ENCODE data around the gene ACSS3. TPM values are rescaled to one million over a fixed set of nuclear protein-coding genes. Genes with fewer than 3 reads are reported as not detected.
"Not testable (repeated sequence)": the region's sequence is repeated elsewhere in the genome, so short reads cannot be mapped to it uniquely, and the experiment has no call there.

ACSS3 gene
- total RNA-seq, 1 donor from 2014 or later, result 14.6 TPM

- Histone ChIP-seq H3K27me3 (ENCODE audit: control insufficient read depth in 3 of 3, insufficient read depth in 3 of 3, low read length in 3 of 3) (no peaks in the 10 kb centered on the region), H3K36me3 (ENCODE audit: control insufficient read depth in 3 of 3, insufficient read depth in 3 of 3, low read length in 3 of 3) (peaks cover 0 to 9% (median under 1%) of the 10 kb centered on the region in 3 donors), H3K9me3 (ENCODE audit: control insufficient read depth in 3 of 3, low read length in 3 of 3) (no peaks in the 10 kb centered on the region), H3K9ac (ENCODE audit: low read depth in 1 of 3, low read length in 3 of 3) (no peak overlapping the region), H3K4me3 (ENCODE audit: low read length in 3 of 3) (no peak overlapping the region), H3K27ac (ENCODE audit: low read depth, low read length) (no peak overlapping the region), H3K4me1 (ENCODE audit: control insufficient read depth in 3 of 3, insufficient read depth in 3 of 3, low read length in 3 of 3) (no peaks in the 10 kb centered on the region)
Observed at GRCh38 chr12:81187686-81188085, 109.8 kb downstream of the ACSS3 start.

DNA sequence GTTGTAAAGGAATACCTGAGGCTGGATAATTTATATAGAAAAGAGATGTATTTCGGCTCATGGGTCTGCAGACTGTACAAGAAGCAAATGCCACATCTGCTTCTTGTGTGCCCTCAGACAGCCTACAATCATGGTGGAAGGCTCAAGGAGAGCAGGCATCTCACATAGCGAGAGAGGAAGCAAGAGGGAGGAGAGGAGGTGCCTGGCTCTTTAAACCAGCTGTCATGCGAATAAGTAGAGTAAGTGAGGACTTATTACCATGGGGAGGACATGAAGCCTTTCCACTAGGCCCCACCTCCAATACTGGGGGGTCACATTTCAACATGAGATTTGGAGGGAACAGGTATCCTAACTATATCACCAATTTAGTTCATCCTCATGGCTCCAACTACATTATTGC lies 118.7 kb downstream of the ACSS3 start:
- H3K9me3 ChIP-seq (ENCODE audit: control insufficient read depth in 3 of 3, low read length in 3 of 3), result no peaks in the 10 kb centered on the region
- H3K4me1 ChIP-seq (ENCODE audit: control insufficient read depth in 3 of 3, insufficient read depth in 3 of 3, low read length in 3 of 3), result no peaks in the 10 kb centered on the region
- no peaks in the 10 kb centered on the region for H3K27me3 ChIP-seq (ENCODE audit: control insufficient read depth in 3 of 3, insufficient read depth in 3 of 3, low read length in 3 of 3)

GRCh38 chr12:81200561-81200960 lies 122.7 kb downstream of the ACSS3 start:
- not testable (repeated sequence) for H3K9me3 ChIP-seq (ENCODE audit: control insufficient read depth in 3 of 3, low read length in 3 of 3); H3K36me3 ChIP-seq (ENCODE audit: control insufficient read depth in 3 of 3, insufficient read depth in 3 of 3, low read length in 3 of 3); H3K4me1 ChIP-seq (ENCODE audit: control insufficient read depth in 3 of 3, insufficient read depth in 3 of 3, low read length in 3 of 3); H3K27ac ChIP-seq (ENCODE audit: low read depth, low read length); H3K27me3 ChIP-seq (ENCODE audit: control insufficient read depth in 3 of 3, insufficient read depth in 3 of 3, low read length in 3 of 3); H3K4me3 ChIP-seq (ENCODE audit: low read length in 3 of 3); H3K9ac ChIP-seq (ENCODE audit: low read depth in 1 of 3, low read length in 3 of 3)

More for the DNA sequence above, 118.7 kb downstream of the ACSS3 start:
- H3K4me3 ChIP-seq (ENCODE audit: low read length in 3 of 3), result no peak overlapping the region
- H3K36me3 ChIP-seq (ENCODE audit: control insufficient read depth in 3 of 3, insufficient read depth in 3 of 3, low read length in 3 of 3), result peaks cover 0 to 2% (median 0%) of the 10 kb centered on the region in 3 donors
- no peak overlapping the region for H3K27ac ChIP-seq (ENCODE audit: low read depth, low read length)
- no peak overlapping the region for H3K9ac ChIP-seq (ENCODE audit: low read depth in 1 of 3, low read length in 3 of 3)

DNA sequence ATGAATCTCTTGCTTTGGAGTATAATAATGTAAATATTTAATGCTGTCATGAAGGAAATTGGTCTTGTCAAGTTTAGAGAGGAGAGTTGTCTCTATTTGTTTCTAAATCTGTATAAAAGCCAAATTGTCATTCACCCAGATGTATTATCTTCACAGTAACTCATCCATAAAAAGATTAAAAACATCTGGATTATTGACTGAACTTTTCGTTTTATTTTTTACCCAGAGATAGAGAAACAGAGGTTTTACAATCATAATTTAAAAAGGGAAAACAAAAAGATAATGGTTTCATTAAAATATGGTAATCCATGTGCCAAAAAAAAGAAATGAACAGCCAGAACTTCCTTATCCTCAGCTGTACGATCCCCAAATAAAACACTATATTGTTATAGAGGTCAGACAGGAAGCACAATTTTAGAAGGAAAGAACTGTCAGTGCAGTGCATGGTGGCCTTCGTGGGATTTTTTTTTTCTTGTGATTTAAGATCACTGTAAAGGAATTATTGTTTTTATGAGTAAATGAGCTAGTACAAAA lies 125.9 kb downstream of the ACSS3 start:
- Histone ChIP-seq H3K4me3 (ENCODE audit: low read length in 3 of 3) (no peak overlapping the region), H3K27ac (ENCODE audit: low read depth, low read length) (no peak overlapping the region), H3K9ac (ENCODE audit: low read depth in 1 of 3, low read length in 3 of 3) (no peak overlapping the region), H3K4me1 (ENCODE audit: control insufficient read depth in 3 of 3, insufficient read depth in 3 of 3, low read length in 3 of 3) (no peaks in the 10 kb centered on the region), H3K9me3 (ENCODE audit: control insufficient read depth in 3 of 3, low read length in 3 of 3) (no peaks in the 10 kb centered on the region), H3K36me3 (ENCODE audit: control insufficient read depth in 3 of 3, insufficient read depth in 3 of 3, low read length in 3 of 3) (peaks cover 0 to 2% (median 0%) of the 10 kb centered on the region in 3 donors), H3K27me3 (ENCODE audit: control insufficient read depth in 3 of 3, insufficient read depth in 3 of 3, low read length in 3 of 3) (no peaks in the 10 kb centered on the region)

DNA sequence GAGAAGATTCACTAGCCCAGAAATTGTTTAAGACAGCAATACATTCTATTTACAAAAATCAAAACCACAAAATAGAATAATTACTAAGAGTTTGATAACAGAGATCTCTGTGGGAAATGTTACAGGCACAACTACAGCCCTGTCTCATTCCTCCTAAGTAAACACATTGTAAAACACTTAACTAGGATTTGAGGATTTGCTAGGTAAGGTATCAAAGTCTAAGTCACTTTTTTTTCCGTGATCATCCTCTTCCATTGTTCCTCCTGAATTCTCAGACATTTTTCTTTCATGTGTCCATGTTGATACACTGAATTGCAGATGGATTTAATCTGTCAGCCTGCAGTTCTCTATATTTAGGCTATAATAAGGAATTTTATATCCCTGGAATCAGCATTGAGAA lies 127.5 kb downstream of the ACSS3 start:
- no peak overlapping the region for H3K27ac ChIP-seq (ENCODE audit: low read depth, low read length)

DNA sequence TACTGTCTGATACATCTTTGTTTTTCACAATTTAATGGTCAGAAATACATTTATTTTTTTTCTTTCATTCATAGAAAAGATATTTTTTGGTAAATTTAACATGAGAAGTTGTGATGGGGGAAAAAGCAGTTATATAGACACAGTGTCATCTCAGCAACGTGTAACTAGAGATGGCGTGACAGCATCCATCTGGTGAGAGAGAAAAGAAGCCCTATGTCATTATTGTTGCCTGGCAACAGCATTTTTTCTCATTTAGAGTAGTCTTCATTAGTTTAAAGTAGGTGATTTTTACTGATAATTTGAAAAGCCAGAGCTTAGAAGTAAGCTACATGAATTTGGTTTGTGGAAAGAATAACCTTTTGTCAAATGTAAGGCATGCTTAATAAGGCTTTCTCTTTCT lies 128.6 kb downstream of the ACSS3 start:
- Histone ChIP-seq H3K4me3 (ENCODE audit: low read length in 3 of 3) (no peak overlapping the region), H3K9me3 (ENCODE audit: control insufficient read depth in 3 of 3, low read length in 3 of 3) (no peaks in the 10 kb centered on the region), H3K27me3 (ENCODE audit: control insufficient read depth in 3 of 3, insufficient read depth in 3 of 3, low read length in 3 of 3) (no peaks in the 10 kb centered on the region), H3K4me1 (ENCODE audit: control insufficient read depth in 3 of 3, insufficient read depth in 3 of 3, low read length in 3 of 3) (no peaks in the 10 kb centered on the region), H3K36me3 (ENCODE audit: control insufficient read depth in 3 of 3, insufficient read depth in 3 of 3, low read length in 3 of 3) (no peaks in the 10 kb centered on the region), H3K27ac (ENCODE audit: low read depth, low read length) (no peak overlapping the region), H3K9ac (ENCODE audit: low read depth in 1 of 3, low read length in 3 of 3) (no peak overlapping the region)

More for the DNA sequence above, 127.5 kb downstream of the ACSS3 start:
- Histone ChIP-seq H3K9ac (ENCODE audit: low read depth in 1 of 3, low read length in 3 of 3) (no peak overlapping the region), H3K27me3 (ENCODE audit: control insufficient read depth in 3 of 3, insufficient read depth in 3 of 3, low read length in 3 of 3) (no peaks in the 10 kb centered on the region), H3K36me3 (ENCODE audit: control insufficient read depth in 3 of 3, insufficient read depth in 3 of 3, low read length in 3 of 3) (no peaks in the 10 kb centered on the region), H3K4me1 (ENCODE audit: control insufficient read depth in 3 of 3, insufficient read depth in 3 of 3, low read length in 3 of 3) (no peaks in the 10 kb centered on the region), H3K4me3 (ENCODE audit: low read length in 3 of 3) (no peak overlapping the region), H3K9me3 (ENCODE audit: control insufficient read depth in 3 of 3, low read length in 3 of 3) (no peaks in the 10 kb centered on the region)

DNA sequence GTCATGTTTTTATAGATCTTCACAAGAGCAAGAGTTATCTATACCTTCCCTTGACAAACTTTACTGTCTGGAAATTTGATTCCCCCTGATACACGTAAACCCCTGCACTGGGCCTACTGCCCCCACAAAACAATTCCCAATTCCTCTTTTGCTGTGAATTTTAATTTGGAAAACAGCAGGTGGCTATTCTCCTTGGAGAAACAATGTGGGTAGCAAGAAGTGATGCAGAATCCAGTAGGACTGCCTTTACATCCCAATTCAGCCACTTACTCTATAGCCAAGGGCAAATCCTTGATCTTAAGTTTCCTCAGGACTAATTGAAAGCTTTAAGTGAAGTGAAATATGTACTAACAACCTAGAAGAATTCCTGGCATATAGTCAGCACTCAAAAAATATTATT lies 129.3 kb downstream of the ACSS3 start:
- Histone ChIP-seq H3K27me3 (ENCODE audit: control insufficient read depth in 3 of 3, insufficient read depth in 3 of 3, low read length in 3 of 3) (no peaks in the 10 kb centered on the region), H3K4me1 (ENCODE audit: control insufficient read depth in 3 of 3, insufficient read depth in 3 of 3, low read length in 3 of 3) (no peaks in the 10 kb centered on the region), H3K9me3 (ENCODE audit: control insufficient read depth in 3 of 3, low read length in 3 of 3) (no peaks in the 10 kb centered on the region), H3K27ac (ENCODE audit: low read depth, low read length) (no peak overlapping the region), H3K36me3 (ENCODE audit: control insufficient read depth in 3 of 3, insufficient read depth in 3 of 3, low read length in 3 of 3) (no peaks in the 10 kb centered on the region), H3K4me3 (ENCODE audit: low read length in 3 of 3) (no peak overlapping the region), H3K9ac (ENCODE audit: low read depth in 1 of 3, low read length in 3 of 3) (no peak overlapping the region)

- H3K4me1 ChIP-seq (ENCODE audit: control insufficient read depth in 3 of 3, insufficient read depth in 3 of 3, low read length in 3 of 3), result no peaks in the 10 kb centered on the region
Observed at GRCh38 chr12:81207664-81208063, 129.8 kb downstream of the ACSS3 start.

GRCh38 chr12:81208187-81208911 lies 130.5 kb downstream of the ACSS3 start:
- Histone ChIP-seq H3K4me3 (ENCODE audit: low read length in 3 of 3) (no peak overlapping the region), H3K36me3 (ENCODE audit: control insufficient read depth in 3 of 3, insufficient read depth in 3 of 3, low read length in 3 of 3) (no peaks in the 10 kb centered on the region), H3K27ac (ENCODE audit: low read depth, low read length) (no peak overlapping the region), H3K9ac (ENCODE audit: low read depth in 1 of 3, low read length in 3 of 3) (no peak overlapping the region), H3K4me1 (ENCODE audit: control insufficient read depth in 3 of 3, insufficient read depth in 3 of 3, low read length in 3 of 3) (no peaks in the 10 kb centered on the region), H3K9me3 (ENCODE audit: control insufficient read depth in 3 of 3, low read length in 3 of 3) (no peaks in the 10 kb centered on the region), H3K27me3 (ENCODE audit: control insufficient read depth in 3 of 3, insufficient read depth in 3 of 3, low read length in 3 of 3) (no peaks in the 10 kb centered on the region)

More at GRCh38 chr12:81207664-81208063, 129.8 kb downstream of the ACSS3 start:
- Histone ChIP-seq H3K9ac (ENCODE audit: low read depth in 1 of 3, low read length in 3 of 3) (no peak overlapping the region), H3K27me3 (ENCODE audit: control insufficient read depth in 3 of 3, insufficient read depth in 3 of 3, low read length in 3 of 3) (no peaks in the 10 kb centered on the region), H3K9me3 (ENCODE audit: control insufficient read depth in 3 of 3, low read length in 3 of 3) (no peaks in the 10 kb centered on the region), H3K27ac (ENCODE audit: low read depth, low read length) (no peak overlapping the region), H3K4me3 (ENCODE audit: low read length in 3 of 3) (no peak overlapping the region), H3K36me3 (ENCODE audit: control insufficient read depth in 3 of 3, insufficient read depth in 3 of 3, low read length in 3 of 3) (no peaks in the 10 kb centered on the region)

GRCh38 chr12:81209012-81209411 lies 131.1 kb downstream of the ACSS3 start:
- H3K27me3 ChIP-seq (ENCODE audit: control insufficient read depth in 3 of 3, insufficient read depth in 3 of 3, low read length in 3 of 3), result no peaks in the 10 kb centered on the region
- H3K9ac ChIP-seq (ENCODE audit: low read depth in 1 of 3, low read length in 3 of 3), result no peak overlapping the region
- no peaks in the 10 kb centered on the region for H3K36me3 ChIP-seq (ENCODE audit: control insufficient read depth in 3 of 3, insufficient read depth in 3 of 3, low read length in 3 of 3)
- no peaks in the 10 kb centered on the region for H3K4me1 ChIP-seq (ENCODE audit: control insufficient read depth in 3 of 3, insufficient read depth in 3 of 3, low read length in 3 of 3)
- H3K27ac ChIP-seq (ENCODE audit: low read depth, low read length), result no peak overlapping the region
- H3K4me3 ChIP-seq (ENCODE audit: low read length in 3 of 3), result no peak overlapping the region
- no peaks in the 10 kb centered on the region for H3K9me3 ChIP-seq (ENCODE audit: control insufficient read depth in 3 of 3, low read length in 3 of 3)
